GM10248 (cell line): ENCODE measurements around the gene ESYT1.

ENCODE experiments used
- CTCF ChIA-PET: fragments of 300-600 bp; sonication (Branson Sonifier 250); formaldehyde crosslinking; extraction: SDS; loops from one replicate; lab custom pipeline; 2021; ENCODE audit warnings: antibody characterized with exemption; lab: Yijun Ruan, JAX
- POLR2A ChIA-PET: fragments of 350-650 bp; sonication (Branson Sonifier 250); formaldehyde crosslinking; extraction: SDS; loops from one replicate; lab custom pipeline; 2020; ENCODE audit warnings: antibody characterized with exemption; lab: Yijun Ruan, JAX
- DNase-seq: peaks from one replicate; pipeline ENCODE4 v3.0.0; 2012; ENCODE audit errors: extremely low spot score
- TF ChIP-seq, protein P1 (sequence below): IDR thresholded peaks from 2 replicates; pipeline ENCODE4 v1.5.1; 2012; ENCODE audit warnings: mild to moderate bottlenecking, low read depth; ENCODE audit errors: extremely low read depth, missing control alignments, control extremely low read depth

Gene ESYT1

GRCh38 chr12:56159482-56160192 is 31.6 kb downstream of the ESYT1 start:
- TF ChIP-seq, protein P1, sequence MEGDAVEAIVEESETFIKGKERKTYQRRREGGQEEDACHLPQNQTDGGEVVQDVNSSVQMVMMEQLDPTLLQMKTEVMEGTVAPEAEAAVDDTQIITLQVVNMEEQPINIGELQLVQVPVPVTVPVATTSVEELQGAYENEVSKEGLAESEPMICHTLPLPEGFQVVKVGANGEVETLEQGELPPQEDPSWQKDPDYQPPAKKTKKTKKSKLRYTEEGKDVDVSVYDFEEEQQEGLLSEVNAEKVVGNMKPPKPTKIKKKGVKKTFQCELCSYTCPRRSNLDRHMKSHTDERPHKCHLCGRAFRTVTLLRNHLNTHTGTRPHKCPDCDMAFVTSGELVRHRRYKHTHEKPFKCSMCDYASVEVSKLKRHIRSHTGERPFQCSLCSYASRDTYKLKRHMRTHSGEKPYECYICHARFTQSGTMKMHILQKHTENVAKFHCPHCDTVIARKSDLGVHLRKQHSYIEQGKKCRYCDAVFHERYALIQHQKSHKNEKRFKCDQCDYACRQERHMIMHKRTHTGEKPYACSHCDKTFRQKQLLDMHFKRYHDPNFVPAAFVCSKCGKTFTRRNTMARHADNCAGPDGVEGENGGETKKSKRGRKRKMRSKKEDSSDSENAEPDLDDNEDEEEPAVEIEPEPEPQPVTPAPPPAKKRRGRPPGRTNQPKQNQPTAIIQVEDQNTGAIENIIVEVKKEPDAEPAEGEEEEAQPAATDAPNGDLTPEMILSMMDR: no peak
- DNase-seq: no peak
- ChIA-PET CTCF (interaction anchor here (1.0 to 7.0 kb wide), 11 partner anchors 12 to 201 kb away, joined by 3 to 47 read pairs (median 7); partner anchors contain the start of genes ESYT1, SMARCC2, STAT2 and ZC3H10), POLR2A (interaction anchor here (0.5 to 1.4 kb wide), 2 partner anchors 7 to 29 kb away, joined by 6 to 8 read pairs; partner anchors contain the start of gene SMARCC2)

- POLR2A ChIA-PET: interaction anchor here (1.0 to 1.8 kb wide), 3 partner anchors 28 to 44 kb away, joined by 3 to 9 read pairs (median 8); partner anchors contain the start of genes RPL41 and SMARCC2
- CTCF ChIA-PET: interaction anchor here (1.0 to 7.0 kb wide), 7 partner anchors 11 to 35 kb away, joined by 3 to 47 read pairs (median 6); partner anchors contain the start of genes ESYT1 and SMARCC2
- TF ChIP-seq, protein P1: no peak
- DNase-seq: no peak
Observed at GRCh38 chr12:56160193-56160763, 32.2 kb downstream of the ESYT1 start.

GRCh38 chr12:56160894-56161689 is 33.0 kb downstream of the ESYT1 start:
- TF ChIP-seq, protein P1: no peak
- ChIA-PET CTCF (interaction anchor here (0.8 to 7.0 kb wide), 10 partner anchors 12 to 97 kb away, joined by 3 to 47 read pairs (median 6); partner anchors contain the start of genes ANKRD52, ESYT1, RNF41 and SMARCC2), POLR2A (interaction anchor here (0.5 to 2.9 kb wide), 11 partner anchors 9 to 556 kb away, joined by 3 to 15 read pairs (median 4); partner anchors contain the start of genes ESYT1, PA2G4, RPL41 and SMARCC2)
- DNase-seq: no peak

- TF ChIP-seq, protein P1: no peak
- ChIA-PET POLR2A (interaction anchor here (0.5 to 2.9 kb wide), 12 partner anchors 8 to 555 kb away, joined by 3 to 15 read pairs (median 4); partner anchors contain the start of genes ESYT1, PA2G4 and SMARCC2), CTCF (interaction anchor here (0.8 to 7.0 kb wide), 12 partner anchors 13 to 96 kb away, joined by 3 to 47 read pairs (median 6); partner anchors contain the start of genes ANKRD52, ESYT1, RNF41 and SMARCC2)
- DNase-seq: no peak
Observed at GRCh38 chr12:56161690-56162351, 33.8 kb downstream of the ESYT1 start.

DNA sequence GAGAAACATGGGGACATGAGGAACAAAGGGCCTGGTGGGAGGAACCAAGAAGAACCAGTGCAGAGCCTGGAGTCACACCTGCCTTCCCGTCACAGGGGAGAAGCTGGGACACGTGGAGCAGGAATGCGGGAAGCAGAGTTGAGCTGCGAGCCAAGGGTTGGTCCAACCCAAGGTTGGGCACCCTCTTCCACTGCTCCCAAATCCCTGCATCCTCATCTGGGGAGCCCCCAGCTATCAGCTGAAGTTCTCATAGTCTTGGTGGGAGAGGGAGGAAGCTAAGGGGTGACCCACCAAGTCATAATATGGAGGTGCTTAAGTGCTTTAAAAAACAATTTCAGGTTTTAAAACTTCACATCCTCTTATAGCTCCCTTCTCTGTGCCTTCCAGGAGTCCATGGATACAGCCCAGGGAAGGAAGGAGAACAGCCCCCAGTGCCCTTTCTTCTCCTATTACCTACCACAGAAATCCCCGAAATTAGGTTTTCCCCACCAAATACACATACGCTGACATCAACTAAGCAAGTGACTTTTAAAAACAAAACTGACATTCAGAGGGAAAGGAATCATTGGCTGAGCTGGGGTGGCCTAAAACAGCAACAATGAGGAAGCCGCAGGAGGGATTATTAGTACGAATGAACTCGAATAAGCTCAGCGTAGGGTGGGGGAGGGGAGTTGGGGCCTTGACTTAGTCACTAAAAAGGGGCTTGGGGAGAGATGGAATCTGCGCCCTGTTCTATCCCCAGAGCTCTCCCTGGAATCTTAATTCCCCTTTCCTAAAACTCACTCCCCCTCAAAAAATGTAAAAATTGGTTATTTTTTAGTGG is 34.6 kb downstream of the ESYT1 start:
- ChIA-PET POLR2A (interaction anchor here (0.6 to 2.9 kb wide), 13 partner anchors 10 to 459 kb away, joined by 3 to 15 read pairs (median 4); partner anchors contain the start of genes ESYT1, PA2G4 and RPL41), CTCF (interaction anchor here (1.0 to 7.0 kb wide), 11 partner anchors 12 to 96 kb away, joined by 3 to 47 read pairs (median 6); partner anchors contain the start of genes ANKRD52, ESYT1, RNF41 and SMARCC2)
- TF ChIP-seq, protein P1: no peak
- DNase-seq: no peak
